CD4-positive, alpha-beta T cell treated with Interleukin-4 for 4 hours (primary cell): ENCODE measurements around the gene SLC27A5.
"Not testable (repeated sequence)": the region's sequence is repeated elsewhere in the genome, so short reads cannot be mapped to it uniquely, and the experiment has no call there.

Experiments
- DNase-seq: peaks from one replicate; pipeline ENCODE4 v3.0.0-alpha.2; 2020

The SLC27A5 gene

DNA sequence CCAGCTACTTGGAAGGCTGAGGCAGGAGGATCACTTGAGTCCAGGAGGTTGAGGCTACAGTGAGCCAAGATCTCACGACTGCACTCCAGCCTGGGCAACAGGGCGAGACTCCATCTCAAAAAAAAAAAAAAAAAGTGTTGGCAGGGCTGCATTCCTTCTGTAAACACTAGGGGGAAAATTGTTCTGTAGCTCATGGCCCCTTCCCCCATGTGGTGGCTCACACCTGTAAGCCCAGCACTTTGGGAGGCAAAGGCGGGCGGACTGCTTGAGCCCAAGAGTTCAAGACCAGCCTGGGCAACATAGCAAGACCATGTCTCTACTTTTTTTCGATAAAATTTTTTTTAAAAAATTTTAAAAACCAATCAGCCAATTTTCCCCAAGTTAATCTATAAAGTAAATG lies 27.4 kb downstream of the SLC27A5 start:
- not testable (repeated sequence) for DNase-seq

DNA sequence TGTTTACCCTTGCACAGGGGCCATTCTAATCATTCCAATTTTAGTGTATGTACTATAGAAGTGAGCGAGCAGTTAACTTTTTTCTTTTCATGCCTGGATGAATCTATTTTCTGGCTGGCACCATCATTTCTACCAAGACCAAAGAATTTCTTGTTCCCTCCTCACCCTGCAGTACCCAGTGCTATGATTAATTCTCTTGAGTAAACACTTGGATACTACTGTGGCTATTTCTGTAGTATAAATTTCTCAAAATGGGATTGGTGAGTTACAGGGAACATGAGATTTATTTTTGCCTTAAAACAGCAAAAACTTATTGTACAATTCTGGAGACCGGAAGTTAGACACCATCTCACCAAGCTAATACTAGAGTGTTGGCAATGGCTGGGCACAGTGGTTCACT lies 28.0 kb downstream of the SLC27A5 start:
- no peak for DNase-seq

DNA sequence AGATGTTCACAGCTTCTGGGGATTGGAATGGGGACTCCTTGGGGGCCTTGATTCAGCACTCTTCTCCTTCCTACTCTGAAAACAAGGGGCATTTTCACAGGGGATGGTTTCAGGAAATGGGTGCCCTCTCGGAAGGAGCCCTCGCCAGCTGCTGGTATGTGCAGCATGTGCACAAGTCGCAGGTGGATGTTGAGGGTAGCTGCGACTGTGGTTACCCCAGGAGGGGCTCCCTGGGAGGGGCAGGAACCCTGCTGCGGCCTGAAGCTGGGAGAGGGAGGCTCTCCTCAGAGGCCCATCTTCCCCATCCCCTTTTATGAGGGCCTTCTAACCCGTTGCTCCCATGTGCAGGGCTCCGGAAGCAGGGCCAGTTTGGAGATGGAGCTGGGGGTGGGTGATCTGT lies 29.4 kb downstream of the SLC27A5 start:
- DNase-seq = no peak

DNA sequence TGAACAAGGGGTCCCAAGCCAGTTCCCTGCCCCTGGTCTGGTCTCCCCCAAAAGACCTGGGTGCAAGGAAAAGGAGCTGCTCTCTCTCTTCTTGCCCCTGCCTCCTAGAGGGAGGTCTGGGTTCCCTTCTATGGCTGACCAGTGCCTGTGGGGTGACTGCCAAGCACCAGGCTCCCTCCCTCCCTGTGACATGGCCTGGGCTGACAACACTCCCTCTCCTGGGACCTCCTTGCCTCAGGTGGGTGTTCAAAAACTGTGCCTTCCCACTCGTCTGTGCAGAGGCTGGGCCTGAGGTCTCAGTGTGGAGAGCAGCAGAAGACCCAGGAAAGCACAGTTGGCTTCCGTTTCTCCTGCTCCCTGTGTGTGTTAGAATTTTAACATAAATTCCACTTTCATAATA lies 31.0 kb downstream of the SLC27A5 start:
- DNase-seq = no peak

DNA sequence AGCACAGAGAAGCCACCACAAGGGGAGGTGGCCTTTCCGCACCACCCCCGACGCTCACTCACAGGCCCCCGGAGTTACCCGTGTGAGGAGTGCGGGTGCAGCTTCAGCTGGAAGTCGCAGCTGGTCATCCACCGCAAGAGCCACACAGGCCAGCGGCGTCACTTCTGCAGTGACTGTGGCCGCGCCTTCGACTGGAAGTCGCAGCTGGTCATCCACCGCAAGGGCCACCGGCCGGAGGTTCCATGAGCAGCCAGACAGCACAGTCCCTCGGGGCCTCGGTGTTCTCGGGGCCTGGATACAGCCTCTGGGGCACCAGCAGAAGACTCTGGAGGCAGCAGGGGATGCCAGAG lies 31.3 kb downstream of the SLC27A5 start:
- DNase-seq = no peak

DNA sequence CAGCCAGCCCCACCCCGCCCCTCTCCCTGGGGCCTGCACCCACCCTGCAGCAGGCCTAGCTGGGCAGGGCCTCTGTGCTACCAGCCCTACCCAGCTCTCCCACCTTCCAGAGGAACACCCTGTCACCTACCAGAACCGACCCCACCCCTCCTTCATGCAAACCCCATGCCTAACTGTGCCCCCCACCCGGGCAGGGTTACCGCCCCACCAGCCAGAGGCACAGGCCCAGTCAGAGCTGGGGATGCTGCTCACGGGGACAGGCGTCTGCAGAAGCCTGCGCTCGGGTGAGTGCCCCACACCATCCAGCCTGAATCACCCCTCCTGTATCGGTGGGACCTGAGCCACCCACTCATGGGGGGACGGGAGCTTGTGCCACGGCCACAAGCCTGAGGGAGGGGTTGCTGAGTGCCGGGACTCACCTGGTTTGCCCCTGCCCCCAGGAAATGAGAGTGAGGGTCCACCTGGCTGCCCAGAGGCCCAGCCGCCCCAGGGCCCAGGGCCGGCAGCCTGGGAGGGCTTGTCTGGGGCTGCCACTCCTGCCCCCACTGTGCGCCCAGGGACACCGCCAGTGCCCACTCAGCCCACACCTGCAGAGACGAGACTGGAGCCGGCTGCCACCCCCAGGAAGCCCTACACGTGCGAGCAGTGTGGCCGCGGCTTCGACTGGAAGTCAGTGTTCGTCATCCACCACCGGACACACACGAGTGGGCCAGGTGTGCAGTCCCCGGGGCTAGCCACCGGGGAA lies 31.9 kb downstream of the SLC27A5 start:
- DNase-seq = no peak

DNA sequence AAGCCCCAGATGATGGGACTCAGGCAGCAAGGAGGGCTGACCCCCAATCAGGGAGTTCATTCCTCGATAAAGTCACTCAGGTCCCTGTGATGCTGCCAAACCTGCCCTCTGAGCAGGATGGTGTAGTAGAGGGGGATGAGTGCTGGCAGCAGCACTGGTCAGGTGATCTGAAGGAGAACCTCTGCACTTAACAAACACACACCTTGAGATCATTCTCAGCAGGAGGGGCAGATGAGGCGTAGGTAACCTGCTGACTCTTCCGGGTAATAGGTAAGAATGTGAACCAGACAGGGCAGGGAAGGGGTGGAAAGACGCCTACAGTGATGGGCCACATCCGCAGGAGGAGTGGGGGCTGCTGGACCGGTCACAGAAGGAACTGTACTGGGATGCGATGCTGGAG lies 32.5 kb downstream of the SLC27A5 start:
- no peak for DNase-seq

DNA sequence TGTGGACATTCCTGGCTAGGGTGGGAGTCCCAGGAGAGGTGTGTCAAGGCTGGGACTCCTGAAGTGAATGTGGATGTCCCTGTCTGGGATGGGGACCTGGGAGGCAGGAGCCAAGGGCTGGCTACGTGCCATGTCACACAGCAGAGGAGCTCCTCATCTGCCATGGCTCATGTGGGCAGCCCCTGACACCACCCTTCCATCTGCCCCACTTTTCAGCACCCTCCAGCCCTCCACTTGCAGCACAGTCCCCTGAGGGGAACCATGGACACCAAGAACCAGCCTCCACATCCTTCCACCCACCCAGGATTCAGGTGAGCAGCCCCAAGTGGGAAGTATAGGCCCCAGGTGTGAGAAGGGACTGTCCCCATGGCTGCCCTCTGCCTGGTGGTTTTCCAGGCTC lies 33.9 kb downstream of the SLC27A5 start:
- no peak for DNase-seq

DNA sequence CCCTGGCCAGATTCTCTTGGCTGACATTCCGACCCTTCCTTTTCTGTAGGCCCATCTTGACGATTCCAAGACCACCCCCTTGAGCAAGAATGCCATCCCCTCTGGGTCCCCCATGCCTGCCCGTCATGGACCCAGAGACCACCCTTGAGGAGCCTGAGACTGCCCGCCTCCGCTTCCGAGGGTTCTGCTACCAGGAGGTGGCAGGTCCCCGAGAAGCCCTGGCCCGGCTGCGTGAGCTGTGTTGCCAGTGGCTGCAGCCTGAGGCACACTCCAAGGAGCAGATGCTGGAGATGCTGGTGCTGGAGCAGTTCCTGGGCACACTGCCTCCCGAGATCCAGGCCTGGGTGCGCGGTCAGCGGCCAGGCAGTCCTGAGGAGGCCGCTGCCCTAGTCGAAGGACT lies 34.7 kb downstream of the SLC27A5 start:
- no peak for DNase-seq

DNA sequence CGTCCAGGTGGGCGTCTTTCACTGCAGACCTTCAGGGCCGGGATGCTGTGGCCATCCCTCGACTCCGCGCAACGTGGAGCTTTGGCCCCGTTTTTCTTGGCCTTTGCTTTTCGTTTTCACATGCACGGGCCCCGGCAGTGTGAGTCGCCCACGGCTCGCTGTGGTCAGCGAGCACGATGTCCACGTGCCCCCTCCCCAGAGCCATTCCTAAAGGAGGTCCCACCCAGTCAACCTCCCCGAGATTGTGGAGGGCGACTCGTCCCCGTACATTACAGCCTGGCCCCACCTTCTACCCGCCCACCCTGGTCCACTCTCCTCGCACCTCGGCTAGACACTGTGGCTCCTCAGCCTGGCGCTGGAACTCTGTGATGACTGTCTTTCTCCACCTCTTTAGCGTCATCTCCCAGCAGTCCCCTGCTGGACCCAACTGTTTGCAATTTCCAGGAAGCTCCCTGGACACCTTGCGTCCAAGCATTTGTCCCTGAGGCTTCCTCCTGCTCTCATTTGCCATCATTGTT lies 35.2 kb downstream of the SLC27A5 start:
- no peak for DNase-seq

DNA sequence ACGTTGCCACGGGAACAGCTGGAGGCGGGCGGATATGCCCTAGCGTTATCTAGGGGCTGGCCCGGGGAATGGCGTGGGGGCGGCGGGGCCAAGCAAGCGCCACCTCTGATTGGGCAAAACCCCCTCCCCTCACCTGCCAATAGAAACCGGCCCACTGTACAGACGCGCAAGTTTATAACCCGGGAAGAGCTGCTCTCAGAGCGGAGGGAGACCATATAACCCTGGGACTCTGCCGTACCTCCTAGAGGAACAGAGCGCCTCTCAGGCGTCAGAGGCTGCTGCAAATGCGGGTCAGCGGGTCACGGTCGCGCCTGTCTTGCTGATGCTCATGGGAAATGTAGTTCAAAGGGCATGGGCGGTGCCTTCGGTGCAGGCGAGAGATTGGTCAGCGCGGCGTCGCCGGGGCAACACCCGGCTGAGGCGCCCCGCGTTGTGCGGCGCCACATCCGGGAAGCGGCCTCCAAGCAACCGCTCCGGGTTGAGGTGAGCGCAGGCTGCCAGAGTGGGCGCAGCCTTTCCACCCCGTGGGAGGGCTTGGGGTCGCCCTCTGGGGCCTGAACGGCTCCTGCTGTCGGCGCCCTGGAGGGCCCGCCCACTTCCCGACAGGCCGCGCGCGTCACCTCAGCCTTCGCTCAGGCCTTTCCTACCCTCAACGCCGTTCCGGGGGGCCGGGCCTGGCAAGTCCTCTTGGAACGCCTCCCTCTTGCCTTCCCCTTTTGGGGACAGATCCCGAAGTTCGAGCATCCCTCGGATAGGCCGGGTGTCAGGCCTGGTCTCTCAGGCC lies 35.9 kb downstream of the SLC27A5 start, which contains the start of gene ZNF446:
Gene ZNF446, plus strand, starts transcription at position 639 of the 784 bp plus-strand sequence. CDS start 867 bp downstream, outside the sequence.
- peak; percentile 96 for DNase-seq

DNA sequence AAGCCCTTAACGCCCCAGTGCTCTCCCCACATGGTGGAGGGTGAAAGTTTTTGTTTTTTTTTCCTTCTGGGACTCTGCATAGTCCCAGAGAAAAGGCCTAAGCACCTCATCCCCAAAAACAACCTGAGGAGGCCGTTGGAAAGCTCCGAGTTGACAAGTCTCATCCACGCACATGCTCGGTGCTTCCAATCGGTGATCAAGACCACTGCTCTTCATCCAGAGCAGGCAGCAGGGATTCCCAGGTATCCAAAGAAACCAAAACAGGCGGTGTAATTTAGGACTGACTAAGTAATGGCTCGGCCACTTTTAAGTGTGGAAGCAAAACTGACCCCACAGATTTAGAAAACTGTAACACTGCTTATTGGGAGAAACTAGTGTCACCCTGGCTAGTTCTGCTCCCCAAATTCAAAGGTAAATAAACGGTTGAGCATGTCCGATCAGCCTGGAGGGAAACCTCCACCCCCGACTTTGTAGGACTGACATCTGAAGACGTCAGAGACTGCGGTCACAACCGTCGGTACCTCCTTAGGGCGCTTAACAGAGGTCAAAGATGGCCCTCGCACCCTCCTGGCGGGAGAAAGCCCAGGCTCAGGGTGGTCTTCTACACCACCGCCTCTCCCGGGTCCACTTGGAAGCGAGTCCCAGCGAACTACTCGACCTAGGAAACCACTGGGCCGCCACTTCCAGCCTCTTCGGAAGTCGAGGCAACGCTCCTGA lies 36.6 kb downstream of the SLC27A5 start:
- DNase-seq = no peak

DNA sequence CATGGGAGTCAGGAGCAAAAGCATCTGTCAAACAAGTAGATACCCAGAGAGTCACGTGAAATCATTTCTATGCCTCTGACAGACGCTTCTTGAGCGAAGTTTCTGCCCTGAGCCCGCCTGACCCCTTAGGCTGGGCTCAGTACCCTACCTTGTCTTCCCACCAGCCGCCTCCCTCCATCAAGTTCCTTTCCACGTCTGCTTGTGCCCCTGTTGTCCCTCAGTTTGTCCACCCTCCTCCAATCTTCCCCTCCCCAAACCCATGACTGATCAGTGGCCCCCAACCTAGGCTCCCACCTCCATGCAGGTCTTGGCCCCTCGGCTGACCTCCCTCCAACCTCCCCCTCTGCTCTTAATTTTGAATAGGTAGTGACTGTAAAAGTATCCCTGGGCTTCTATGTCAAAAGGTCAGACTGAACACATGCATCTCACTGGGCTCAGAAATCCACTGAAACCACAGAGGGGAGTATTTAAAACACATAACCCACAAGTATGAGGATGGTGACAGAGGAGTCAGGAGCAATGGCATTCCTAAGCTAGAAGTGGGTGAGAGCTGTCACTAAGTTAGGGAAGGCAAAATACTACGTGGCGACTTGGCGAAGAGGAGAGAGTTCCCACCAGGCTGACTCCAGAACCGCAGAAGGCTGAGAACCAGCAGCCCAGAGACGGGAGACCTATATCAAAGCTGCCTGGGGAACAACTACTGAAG lies 37.3 kb downstream of the SLC27A5 start:
- no peak for DNase-seq

DNA sequence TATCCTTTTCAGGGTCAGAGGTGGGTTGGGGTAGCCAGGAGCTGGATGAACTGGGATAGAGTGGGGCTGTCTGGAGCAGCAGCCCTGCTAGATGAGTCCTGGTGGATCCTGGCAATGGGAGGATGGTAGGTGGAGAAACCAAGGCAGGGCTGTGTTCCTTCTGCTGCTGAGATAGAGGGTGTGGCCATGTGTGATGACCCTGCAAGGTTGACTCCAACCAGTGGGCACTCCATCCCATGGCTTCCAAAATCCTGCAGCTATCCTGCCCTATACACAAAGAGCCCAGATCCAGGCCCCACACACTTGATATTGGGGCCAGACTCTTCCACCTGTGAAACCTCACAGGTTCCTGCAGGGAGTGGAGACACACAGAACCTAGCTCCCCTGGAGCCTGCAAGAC lies 38.0 kb downstream of the SLC27A5 start:
- no peak for DNase-seq

DNA sequence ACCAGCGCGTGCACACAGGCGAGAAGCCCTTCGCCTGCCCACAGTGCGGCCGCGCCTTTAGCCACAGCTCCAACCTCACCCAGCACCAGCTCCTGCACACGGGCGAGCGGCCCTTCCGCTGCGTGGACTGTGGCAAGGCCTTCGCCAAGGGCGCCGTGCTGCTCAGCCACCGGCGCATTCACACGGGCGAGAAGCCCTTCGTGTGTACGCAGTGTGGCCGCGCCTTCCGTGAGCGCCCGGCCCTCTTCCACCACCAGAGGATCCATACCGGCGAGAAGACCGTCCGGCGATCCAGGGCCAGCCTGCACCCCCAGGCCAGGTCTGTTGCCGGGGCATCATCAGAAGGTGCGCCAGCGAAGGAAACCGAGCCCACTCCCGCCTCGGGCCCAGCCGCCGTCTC lies 40.1 kb downstream of the SLC27A5 start:
- no peak for DNase-seq

DNA sequence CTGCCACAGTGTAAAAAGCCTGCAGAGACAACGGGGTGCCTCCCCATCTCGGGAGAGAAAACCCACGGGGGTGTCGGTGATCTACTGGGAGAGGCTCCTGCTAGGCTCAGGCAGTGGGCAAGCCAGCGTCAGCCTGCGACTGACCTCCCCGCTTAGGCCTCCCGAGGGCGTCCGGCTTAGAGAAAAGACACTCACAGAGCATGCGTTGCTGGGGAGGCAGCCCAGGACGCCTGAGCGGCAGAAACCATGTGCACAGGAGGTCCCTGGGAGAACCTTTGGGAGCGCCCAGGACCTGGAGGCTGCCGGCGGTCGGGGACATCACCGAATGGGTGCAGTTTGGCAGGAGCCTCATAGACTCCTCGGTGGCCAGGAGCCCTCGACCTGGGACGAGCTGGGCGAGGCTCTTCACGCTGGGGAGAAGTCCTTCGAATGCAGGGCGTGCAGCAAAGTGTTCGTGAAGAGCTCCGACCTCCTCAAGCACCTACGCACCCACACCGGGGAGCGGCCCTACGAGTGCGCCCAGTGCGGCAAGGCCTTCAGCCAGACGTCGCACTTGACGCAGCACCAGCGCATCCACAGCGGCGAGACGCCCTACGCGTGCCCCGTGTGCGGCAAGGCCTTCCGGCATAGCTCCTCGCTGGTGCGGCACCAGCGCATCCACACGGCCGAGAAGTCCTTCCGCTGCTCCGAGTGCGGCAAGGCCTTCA lies 40.8 kb downstream of the SLC27A5 start:
- DNase-seq = not testable (repeated sequence)

DNA sequence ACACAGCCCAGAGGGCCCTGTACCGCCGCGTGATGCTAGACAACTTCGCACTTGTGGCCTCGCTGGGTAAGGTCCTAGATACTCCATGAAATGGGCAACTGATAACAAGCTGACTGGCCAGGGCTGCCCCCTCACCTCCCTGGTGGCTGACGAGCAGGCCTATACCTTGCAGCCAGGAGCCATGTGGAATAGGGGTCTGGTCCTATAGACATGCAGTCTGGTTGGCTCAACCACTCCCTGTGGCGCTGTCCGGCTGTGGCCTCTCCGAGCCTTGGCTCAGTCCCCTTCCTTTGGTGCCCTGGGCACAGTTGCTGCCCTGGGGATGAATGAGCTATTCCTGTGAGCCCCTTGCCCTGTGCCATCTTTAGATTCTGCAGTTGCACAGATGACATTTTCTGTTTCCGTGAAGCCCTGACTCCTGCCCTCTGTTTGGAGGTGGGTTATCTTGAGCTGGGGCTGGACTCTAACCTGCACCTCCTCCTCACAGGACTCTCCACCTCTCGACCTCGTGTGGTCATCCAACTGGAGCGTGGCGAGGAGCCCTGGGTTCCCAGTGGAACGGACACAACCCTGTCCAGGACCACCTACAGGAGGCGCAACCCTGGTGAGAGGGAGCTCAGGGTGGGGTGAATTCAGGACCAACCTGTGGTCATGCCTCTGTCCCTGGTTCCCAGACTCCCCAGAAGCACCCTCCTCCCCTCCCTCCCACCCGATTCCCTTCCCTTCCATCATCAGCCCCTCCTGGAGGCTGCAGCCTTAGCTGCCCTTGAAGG lies 42.4 kb downstream of the SLC27A5 start:
- DNase-seq = no peak

DNA sequence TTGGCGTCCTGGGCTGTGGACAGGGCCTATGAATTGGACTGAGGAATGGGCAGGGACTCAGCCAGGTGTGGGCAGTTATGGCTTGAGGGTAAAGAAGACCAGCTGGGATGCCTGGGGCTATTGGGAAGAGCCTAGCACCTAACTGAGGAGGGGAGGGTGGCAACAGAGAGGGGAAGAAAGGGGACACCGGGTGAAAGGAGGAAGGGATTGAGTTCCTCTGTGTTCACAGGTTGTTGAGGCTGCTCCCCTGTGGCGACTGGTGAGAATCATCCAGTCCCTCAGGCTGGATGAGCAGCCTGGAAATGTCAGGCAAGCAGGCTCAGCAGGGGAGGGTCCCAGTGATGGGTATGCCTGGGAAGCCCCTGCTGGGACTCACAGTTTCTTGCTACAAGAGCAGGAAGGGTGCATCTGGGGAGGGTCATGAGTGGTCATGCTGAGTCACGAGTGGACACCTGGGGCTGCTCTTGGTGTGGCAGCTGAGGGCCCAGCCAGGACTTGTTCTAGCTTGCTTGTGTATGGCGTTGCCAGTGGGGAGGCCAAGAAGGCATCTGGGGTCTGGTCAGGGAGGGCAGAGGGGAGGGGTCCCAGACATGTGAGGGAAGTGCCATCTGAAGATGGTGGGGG lies 43.5 kb downstream of the SLC27A5 start:
- no peak for DNase-seq

DNA sequence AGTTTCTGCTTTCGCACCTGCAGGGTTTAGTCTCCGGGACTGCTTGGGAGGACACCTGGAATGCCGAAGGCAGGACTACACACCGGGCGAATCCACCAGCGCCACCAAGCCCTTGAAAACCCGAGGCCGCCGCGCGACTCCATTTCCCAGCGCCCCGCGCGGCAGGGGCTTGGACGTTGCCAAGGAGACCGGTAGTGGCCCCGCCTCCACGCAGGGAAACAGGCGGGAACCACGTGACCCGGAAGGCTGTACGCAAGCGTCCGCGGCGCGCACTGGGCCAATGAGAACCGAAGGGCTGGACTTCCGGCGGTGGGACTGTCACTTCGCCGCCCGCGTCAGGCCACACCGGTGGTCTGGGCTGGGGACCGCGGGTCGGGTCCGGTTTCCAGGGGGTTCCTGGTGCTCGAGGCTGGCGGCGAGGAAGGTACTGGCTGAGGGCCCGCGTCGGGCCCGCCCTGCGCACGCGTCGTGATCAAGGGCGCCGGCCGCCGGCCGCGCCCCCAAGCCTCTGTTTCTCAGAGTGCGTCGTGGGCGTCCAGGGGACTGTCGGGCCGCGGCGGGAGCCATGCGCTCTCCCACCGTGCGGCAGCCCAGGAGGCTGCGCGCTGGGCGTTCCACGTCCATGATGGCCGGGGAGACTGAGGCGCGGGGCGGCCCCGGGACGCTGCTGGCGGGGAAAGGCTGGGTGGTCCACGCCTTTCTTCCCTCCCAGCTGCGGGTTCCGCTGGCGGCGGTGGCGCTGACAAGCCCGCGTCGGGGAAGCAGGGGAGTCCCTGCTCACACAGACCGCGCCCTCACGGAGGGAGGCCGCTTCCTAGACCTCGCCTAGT lies 44.8 kb downstream of the SLC27A5 start, which contains the start of gene ZNF324:
Gene ZNF324, plus strand, starts transcription at position 321 of the 830 bp plus-strand sequence. CDS start 2,106 bp downstream, outside the sequence.
- peak; percentile 95 for DNase-seq
